K562 (cell line): Measurements from ENCODE around the gene SETD1B. TPM values are rescaled to one million over a fixed set of nuclear protein-coding genes. Genes with fewer than 3 reads are reported as not detected.

Experiments
- BMI1 ChIP-seq: fragments of 150-350 bp; IDR thresholded peaks from 2 replicates; pipeline ENCODE4 v1.6.1; 2014; ENCODE audit warnings: low read length
- BRD4 ChIP-seq: fragments of 200-600 bp; sonication (generic); IDR thresholded peaks from 2 replicates; pipeline ENCODE4 v1.6.1; 2017; ENCODE audit warnings: inconsistent platforms
- CHD2 ChIP-seq: IDR thresholded peaks from 2 replicates; pipeline ENCODE4 v1.6.1; 2011; ENCODE audit warnings: low read depth, low read length
- GABPA ChIP-seq: fragments of 200-800 bp; sonication (Bioruptor generic); conservative IDR thresholded peaks from 2 replicates; pipeline ENCODE4 v1.6.1; 2016; ENCODE audit warnings: low read depth, missing genetic modification characterization, missing compliant biosample characterization
- HDAC3 ChIP-seq: fragments of 450-650 bp; IDR thresholded peaks from 2 replicates; pipeline ENCODE4 v1.6.1; 2018; ENCODE audit warnings: borderline replicate concordance, mild to moderate bottlenecking, moderate library complexity; ENCODE audit not compliant: partially characterized antibody
- HEY1 ChIP-seq: fragments of 250-450 bp; sonication (Bioruptor Pico); IDR thresholded peaks from 2 replicates; pipeline ENCODE4 v1.5.0; 2020; ENCODE audit warnings: mild to moderate bottlenecking, moderate library complexity, borderline replicate concordance
- HINFP ChIP-seq: fragments of 450-650 bp; conservative IDR thresholded peaks from 2 replicates; pipeline ENCODE4 v1.6.1; 2016; ENCODE audit warnings: missing genetic modification characterization, low read depth, mild to moderate bottlenecking, control low read depth, missing compliant biosample characterization
- HOXB6 ChIP-seq: fragments of 250-450 bp; sonication (Bioruptor Pico); IDR thresholded peaks from 2 replicates; pipeline ENCODE4 v1.5.1; 2022; ENCODE audit warnings: mild to moderate bottlenecking, borderline replicate concordance
- IRF9 ChIP-seq: fragments of 450-650 bp; IDR thresholded peaks from 2 replicates; pipeline ENCODE4 v1.6.1; 2016; ENCODE audit warnings: missing biosample characterization, missing genetic modification characterization
- NCOA6 ChIP-seq: fragments of 450-650 bp; IDR thresholded peaks from 2 replicates; pipeline ENCODE4 v1.6.1; 2017; ENCODE audit warnings: mild to moderate bottlenecking
- PHF21A ChIP-seq: fragments of 450-650 bp; IDR thresholded peaks from 2 replicates; pipeline ENCODE4 v1.6.1; 2017; ENCODE audit warnings: low read depth, borderline replicate concordance
- RBM15 ChIP-seq: fragments of 200-400 bp; formaldehyde crosslinking; IDR thresholded peaks from 2 replicates; pipeline ENCODE4 v1.6.1; 2018; ENCODE audit warnings: mild to moderate bottlenecking, low read length, moderate library complexity; ENCODE audit not compliant: insufficient read depth
- STAT6 ChIP-seq: sonication (generic); formaldehyde crosslinking; IDR thresholded peaks from 2 replicates; pipeline ENCODE4 v1.8.1; 2023; ENCODE audit warnings: mild to moderate bottlenecking, missing genetic modification reagents
- TBL1XR1 ChIP-seq, 2 experiments: IDR thresholded peaks; 2 replicates each; pipeline ENCODE4 v1.6.1; 2012; ENCODE audit warnings: improper control_type of control experiment in 2 of 2, low read length in 2 of 2, mild to moderate bottlenecking in 1 of 2
- TCF3 ChIP-seq: sonication (generic); formaldehyde crosslinking; IDR thresholded peaks from 2 replicates; pipeline ENCODE4 v1.4.0; 2020; ENCODE audit warnings: mild to moderate bottlenecking, missing genetic modification reagents
- TRIM24 ChIP-seq, 2 experiments: fragments of 450-650 bp; IDR thresholded peaks; 2 replicates each; pipeline ENCODE4 v1.6.1; 2016
- TRIM28 ChIP-seq: fragments of 450-650 bp; IDR thresholded peaks from 2 replicates; pipeline ENCODE4 v1.6.1; 2017
- USF1 ChIP-seq: sonication (generic); formaldehyde crosslinking; IDR thresholded peaks from 2 replicates; pipeline ENCODE4 v1.9.0; 2022; ENCODE audit warnings: mild to moderate bottlenecking, missing genetic modification reagents
- ZFP91 ChIP-seq: sonication (generic); formaldehyde crosslinking; IDR thresholded peaks from 2 replicates; pipeline ENCODE4 v1.8.0; 2022; ENCODE audit warnings: mild to moderate bottlenecking, missing genetic modification reagents
- ZNF707 ChIP-seq: fragments of 250-450 bp; sonication (Bioruptor Pico); conservative IDR thresholded peaks from 2 replicates; pipeline ENCODE4 v1.8.0; 2022; ENCODE audit warnings: inconsistent platforms, mild to moderate bottlenecking, moderate library complexity
- ZNF75A ChIP-seq: fragments of 450-650 bp; formaldehyde crosslinking; IDR thresholded peaks from 2 replicates; pipeline ENCODE4 v1.4.0; 2020; ENCODE audit warnings: mild to moderate bottlenecking
- polyA plus RNA-seq, 8 experiments: library from polyadenylated mRNA; depleted of rRNA in 4 of 8; stranded (reverse) in 5 of 8; unstranded in 3 of 8; fragments of >200 nt; fragmentation: Nextera tagmentation in 2 of 8; fragmentation: Illumina TruSeq in 1 of 8; extraction: Ambion mirVana in 2 of 8; extraction: Trizol in 1 of 8; gene quantifications; 2 replicates each; pipeline versions ENCODE4 v1.2.1 to v1.2.3, GENCODE V29; 2011 to 2014; ENCODE audit warnings: inconsistent platforms in 1 of 8, missing spikeins in 1 of 8
- total RNA-seq, 7 experiments: library from RNA; depleted of rRNA in 6 of 7; stranded (reverse); fragments of >200 nt in 6 of 7; fragmentation: Illumina TruSeq in 2 of 7; extraction: Trizol in 2 of 7; gene quantifications; 2 replicates each; pipeline versions ENCODE4 v1.2.1 to v1.2.3, GENCODE V29; 2011 to 2021; ENCODE audit warnings: low replicate concordance in 1 of 7

The SETD1B gene
- total and polyA plus RNA-seq, 9 of the 15 experiments (the other 6 are each of a cell fraction or from before 2014, with no cell fraction given): 0.48 to 26.6 (median 2.3) TPM

- TF ChIP-seq STAT6 (CRISPR knock-in tag): no peak
- peak; percentile 31; the same call in 1 of the 2 replicates for TF ChIP-seq TCF3
- TF ChIP-seq GABPA (tag): no peak
- TF ChIP-seq TRIM24 (IDR thresholded peaks at IDR 0.05): no peak; a peak in 2 of 4 replicates
- TF ChIP-seq HEY1 (CRISPR knock-in tag): no peak
- TF ChIP-seq TBL1XR1 (IDR thresholded peaks at IDR 0.05; ENCODE audit: low read length in 2 of 2): peak; percentile 28 to 31; a peak in 1 of 4 replicates
- TF ChIP-seq BRD4: 0 out of 2 replicates have a peak, but pooled peaks have one; percentile 19
- no peak for TF ChIP-seq HINFP (tag)
- no peak for TF ChIP-seq ZNF707 (CRISPR knock-in tag)
- TF ChIP-seq HDAC3: no peak
- no peak for TF ChIP-seq IRF9 (tag)
- TF ChIP-seq ZFP91 (CRISPR knock-in tag): peak; percentile 41; the same call in 1 of the 2 replicates
- TF ChIP-seq CHD2: peak; percentile 44; the same call in 1 of the 2 replicates
- peak; percentile 37; the same call in 1 of the 2 replicates for TF ChIP-seq USF1 (CRISPR knock-in tag)
- TF ChIP-seq TRIM28: no peak
- no peak for TF ChIP-seq ZNF75A (CRISPR knock-in tag)
- TF ChIP-seq NCOA6: no peak
- TF ChIP-seq RBM15: no peak
- TF ChIP-seq PHF21A: peak; percentile 64; the same call in 1 of the 2 replicates
- TF ChIP-seq BMI1: no peak
- TF ChIP-seq HOXB6 (CRISPR knock-in tag): no peak
Observed at GRCh38 chr12:121793838-121794533, 9.8 kb upstream of the SETD1B start (continued).
